Coronary artery (tissue), 2 donors: ENCODE results near the gene CNN3.

Experiments used
- DNase-seq: peaks from one replicate; pipeline ENCODE4 v3.0.0-alpha.2; 2017; ENCODE audit warnings: low spot score
- H3K27ac ChIP-seq, 2 donors: fragments of 200-600 bp; sonication (generic); one replicate each; pipeline ENCODE4 v1.5.1; 2016 to 2019
- H3K4me3 ChIP-seq: fragments of 200-600 bp; sonication (generic); 2 replicates; pipeline ENCODE4 v1.5.1; 2016; ENCODE audit warnings: mild to moderate bottlenecking, moderate library complexity
- TF ChIP-seq, protein P1 (sequence below): fragments of 200-600 bp; sonication (generic); IDR thresholded peaks from one replicate; pipeline ENCODE4 v1.5.1; 2019; ENCODE audit warnings: antibody characterized with exemption

Gene CNN3

DNA sequence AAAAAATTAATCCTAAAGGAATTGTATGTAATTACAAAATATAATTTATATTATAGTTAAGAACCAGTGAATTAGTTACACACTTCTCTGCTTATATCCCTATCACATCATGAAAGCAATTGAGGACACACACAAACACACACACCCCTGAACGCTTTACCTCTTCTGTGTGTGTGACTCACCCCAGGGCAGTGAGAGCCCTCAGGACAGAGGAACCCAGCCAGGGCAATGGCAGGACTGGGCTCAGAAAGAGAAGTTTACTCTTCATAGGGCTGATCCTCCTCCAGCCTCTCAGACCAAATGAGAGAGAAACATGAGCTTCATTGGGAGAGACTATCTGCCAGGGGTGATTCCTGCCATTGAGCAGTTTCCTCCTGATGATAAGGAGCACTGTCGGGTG, 68.6 kb downstream of the CNN3 start:
- TF ChIP-seq, protein P1, sequence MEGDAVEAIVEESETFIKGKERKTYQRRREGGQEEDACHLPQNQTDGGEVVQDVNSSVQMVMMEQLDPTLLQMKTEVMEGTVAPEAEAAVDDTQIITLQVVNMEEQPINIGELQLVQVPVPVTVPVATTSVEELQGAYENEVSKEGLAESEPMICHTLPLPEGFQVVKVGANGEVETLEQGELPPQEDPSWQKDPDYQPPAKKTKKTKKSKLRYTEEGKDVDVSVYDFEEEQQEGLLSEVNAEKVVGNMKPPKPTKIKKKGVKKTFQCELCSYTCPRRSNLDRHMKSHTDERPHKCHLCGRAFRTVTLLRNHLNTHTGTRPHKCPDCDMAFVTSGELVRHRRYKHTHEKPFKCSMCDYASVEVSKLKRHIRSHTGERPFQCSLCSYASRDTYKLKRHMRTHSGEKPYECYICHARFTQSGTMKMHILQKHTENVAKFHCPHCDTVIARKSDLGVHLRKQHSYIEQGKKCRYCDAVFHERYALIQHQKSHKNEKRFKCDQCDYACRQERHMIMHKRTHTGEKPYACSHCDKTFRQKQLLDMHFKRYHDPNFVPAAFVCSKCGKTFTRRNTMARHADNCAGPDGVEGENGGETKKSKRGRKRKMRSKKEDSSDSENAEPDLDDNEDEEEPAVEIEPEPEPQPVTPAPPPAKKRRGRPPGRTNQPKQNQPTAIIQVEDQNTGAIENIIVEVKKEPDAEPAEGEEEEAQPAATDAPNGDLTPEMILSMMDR = no peak
- Histone ChIP-seq H3K27ac (no peak overlapping the region), H3K4me3 (no peak overlapping the region)
- DNase-seq = no peak

DNA sequence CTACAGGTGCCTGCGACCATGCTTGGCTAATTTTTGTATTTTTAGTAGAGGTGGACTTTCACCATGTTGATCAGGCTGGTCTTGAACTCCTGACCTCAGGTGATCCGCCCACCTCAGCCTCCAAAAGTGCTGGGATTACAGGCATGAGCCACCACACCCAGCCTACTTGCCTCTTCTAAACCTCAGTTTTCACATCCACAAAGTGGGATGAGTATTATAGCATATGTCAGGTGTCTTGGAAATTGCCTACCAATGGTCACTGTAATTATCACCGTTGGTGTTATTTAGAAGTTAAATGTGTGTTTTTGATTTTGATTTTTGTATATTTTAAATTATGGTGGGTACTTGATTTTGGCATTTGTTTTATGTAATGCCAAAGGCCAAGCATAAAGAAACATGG, 70.0 kb downstream of the CNN3 start:
- TF ChIP-seq, protein P1 = no peak
- H3K4me3 ChIP-seq = no peak overlapping the region
- no peak overlapping the region for H3K27ac ChIP-seq
- DNase-seq = no peak

DNA sequence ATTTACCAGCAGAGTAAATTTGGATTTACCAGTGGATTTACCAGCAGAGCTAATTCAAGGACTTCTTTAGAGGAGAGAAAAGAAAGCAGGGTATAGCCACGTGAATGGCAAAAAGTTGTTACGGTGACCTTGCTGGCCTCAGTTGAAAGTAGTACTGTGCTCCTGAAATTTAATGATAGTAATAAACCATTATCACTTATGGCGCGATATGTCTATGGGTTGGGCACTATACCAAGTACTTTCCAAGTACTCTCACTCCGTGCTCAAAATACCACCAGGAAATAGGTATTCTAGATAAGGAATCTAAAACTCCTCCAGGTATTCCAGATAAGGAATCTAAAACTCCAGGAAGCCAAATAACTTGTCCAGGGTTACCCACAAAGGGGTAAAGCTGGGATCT, 70.9 kb downstream of the CNN3 start:
- Histone ChIP-seq H3K27ac (peak overlapping the region in 1 of 2 donors; percentile 90), H3K4me3 (no peak overlapping the region)
- no peak for DNase-seq
- TF ChIP-seq, protein P1 = no peak

DNA sequence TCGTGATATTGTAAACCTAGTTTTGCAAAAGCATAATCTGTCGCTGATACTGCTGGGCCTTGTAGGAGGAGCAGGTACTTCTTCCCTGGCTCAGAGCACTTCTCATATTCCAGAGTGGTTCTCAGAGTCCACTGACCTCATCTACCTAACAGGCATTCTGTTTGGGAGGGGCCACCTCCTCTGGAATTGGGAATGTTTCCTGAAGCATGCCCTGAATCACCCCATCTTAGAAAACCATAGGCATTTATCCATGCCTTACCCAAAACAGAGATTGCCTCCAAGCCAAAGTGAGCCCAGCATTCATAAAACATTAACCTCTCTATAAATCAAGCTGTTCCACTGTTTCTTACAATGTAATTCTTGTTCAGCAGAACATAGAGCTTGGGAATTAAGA, 71.6 kb downstream of the CNN3 start:
- DNase-seq = no peak
- TF ChIP-seq, protein P1 = no peak
- Histone ChIP-seq H3K27ac (peak overlapping the region; percentile 59 to 90), H3K4me3 (peak overlapping the region; percentile 69)

DNA sequence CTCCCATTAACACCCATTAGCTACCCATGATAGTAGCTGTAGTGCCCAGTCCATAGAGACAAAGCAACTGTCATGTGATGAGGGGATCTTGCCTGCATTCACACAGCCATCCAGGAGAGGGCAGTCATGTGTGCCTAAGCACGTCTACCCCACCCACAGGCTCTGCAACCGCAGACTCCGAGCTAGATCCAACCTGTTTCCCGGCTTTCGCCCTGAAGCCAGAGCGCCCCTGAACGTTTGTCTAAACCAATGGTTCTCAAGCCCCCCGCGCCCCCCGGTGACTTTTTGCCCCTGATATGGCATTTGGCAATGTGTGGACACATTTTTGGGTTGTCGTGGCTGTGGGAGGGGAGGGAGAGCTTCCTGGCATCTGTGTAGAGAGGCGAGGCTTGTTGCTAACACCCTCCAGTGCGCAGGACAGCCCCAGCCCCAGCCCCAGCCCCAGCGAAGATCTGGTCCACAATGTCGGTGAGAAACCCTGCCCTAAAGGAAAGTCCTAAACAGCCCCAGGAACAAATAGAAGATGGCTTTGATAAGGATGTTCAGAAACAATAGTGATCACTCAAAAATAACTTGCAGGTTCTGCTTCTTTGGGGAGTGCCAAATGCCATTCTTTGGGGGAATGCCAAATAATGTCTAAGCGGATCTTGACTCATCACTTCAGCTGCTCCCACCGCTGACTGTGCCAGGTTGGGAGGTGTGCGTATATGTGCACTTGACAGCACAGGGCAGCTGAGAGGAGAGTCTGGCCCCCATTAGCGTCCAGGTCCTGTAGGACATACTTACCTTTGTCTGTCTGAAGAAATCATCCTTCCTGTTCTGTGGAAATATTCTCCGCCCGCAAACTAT, 72.2 kb downstream of the CNN3 start:
- H3K4me3 ChIP-seq = peak overlapping the region; percentile 69
- peak overlapping the region; percentile 59 to 90 for H3K27ac ChIP-seq
- TF ChIP-seq, protein P1 = peak; percentile 76
- peak; percentile 91 for DNase-seq

DNA sequence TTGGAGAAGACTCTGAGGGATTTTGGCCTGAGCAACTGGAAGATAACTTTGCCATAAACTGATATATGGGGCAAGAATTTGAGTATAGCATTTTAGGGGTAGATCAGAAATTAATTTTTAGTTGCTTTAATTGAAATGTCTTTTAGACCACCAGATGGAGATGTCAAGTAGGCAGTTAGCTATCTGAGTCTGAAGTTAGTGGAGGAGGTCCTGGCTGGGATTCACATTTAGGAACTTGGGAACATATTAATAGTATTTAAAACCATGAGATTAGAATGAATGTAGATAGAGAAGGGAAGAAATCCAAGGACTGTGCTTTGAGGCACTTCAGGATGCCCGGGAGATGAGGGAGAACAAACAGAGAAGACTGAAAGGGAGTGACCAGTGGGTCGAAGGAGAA, 74.1 kb downstream of the CNN3 start:
- no peak for DNase-seq

More for the DNA sequence above, 74.1 kb downstream of the CNN3 start:
- Histone ChIP-seq H3K4me3 (no peak overlapping the region), H3K27ac (peak overlapping the region in 1 of 2 donors; percentile 67)
- TF ChIP-seq, protein P1 = no peak
